ENCODE results near the gene GUK1. TPM values are rescaled to one million over a fixed set of nuclear protein-coding genes. Genes with fewer than 3 reads are reported as not detected.

Gene GUK1
- polyA plus RNA-seq, 1 experiment = 373 TPM

GRCh38 chr1:228144193-228144992, 4.3 kb downstream of the GUK1 start:
- ChIA-PET POLR2A (no interaction called here), CTCF (interaction anchor here (2.3 kb wide), 1 partner anchor 14 kb away, joined by 10 read pairs; no protein-coding TSS in a partner anchor)
- Histone ChIP-seq H3K4me3 (ENCODE audit: low read depth, low read length) (no peak overlapping the region), H3K36me3 (ENCODE audit: control insufficient read depth, insufficient read depth, low read length) (peaks cover 27% of the 10 kb centered on the region), H3K27me3 (ENCODE audit: control insufficient read depth, insufficient read depth, low read length) (no peaks in the 10 kb centered on the region)
- DNase-seq (ENCODE audit: low read depth) = no peak
- TF ChIP-seq CTCF (IDR thresholded peaks at IDR 0.05; ENCODE audit: insufficient read depth, low read depth, low read length) = no peak

GRCh38 chr1:228144993-228145343, 4.9 kb downstream of the GUK1 start:
- peaks cover 27% of the 10 kb centered on the region for H3K36me3 ChIP-seq (ENCODE audit: control insufficient read depth, insufficient read depth, low read length)
- CTCF ChIA-PET = no interaction called here
- no peak for DNase-seq (ENCODE audit: low read depth)
- H3K4me3 ChIP-seq (ENCODE audit: low read depth, low read length) = no peak overlapping the region
- POLR2A ChIA-PET = no interaction called here
- H3K27me3 ChIP-seq (ENCODE audit: control insufficient read depth, insufficient read depth, low read length) = no peaks in the 10 kb centered on the region
- TF ChIP-seq CTCF (IDR thresholded peaks at IDR 0.05; ENCODE audit: insufficient read depth, low read depth, low read length) = no peak

GRCh38 chr1:228145463-228146416, 5.7 kb downstream of the GUK1 start:
- CTCF ChIA-PET = no interaction called here
- TF ChIP-seq CTCF (IDR thresholded peaks at IDR 0.05; ENCODE audit: insufficient read depth, low read depth, low read length) = no peak
- peaks cover 27% of the 10 kb centered on the region for H3K36me3 ChIP-seq (ENCODE audit: control insufficient read depth, insufficient read depth, low read length)
- DNase-seq (ENCODE audit: low read depth) = no peak
- H3K27me3 ChIP-seq (ENCODE audit: control insufficient read depth, insufficient read depth, low read length) = no peaks in the 10 kb centered on the region
- no peak overlapping the region for H3K4me3 ChIP-seq (ENCODE audit: low read depth, low read length)
- POLR2A ChIA-PET = no interaction called here

GRCh38 chr1:228146417-228147150, 6.5 kb downstream of the GUK1 start:
- H3K27me3 ChIP-seq (ENCODE audit: control insufficient read depth, insufficient read depth, low read length) = no peaks in the 10 kb centered on the region
- no peak for TF ChIP-seq CTCF (IDR thresholded peaks at IDR 0.05; ENCODE audit: insufficient read depth, low read depth, low read length)
- H3K36me3 ChIP-seq (ENCODE audit: control insufficient read depth, insufficient read depth, low read length) = peaks cover 27% of the 10 kb centered on the region
- CTCF ChIA-PET = no interaction called here
- no peak for DNase-seq (ENCODE audit: low read depth)
- no peak overlapping the region for H3K4me3 ChIP-seq (ENCODE audit: low read depth, low read length)
- POLR2A ChIA-PET = no interaction called here

Data from BJ (cell line).